ENCODE measurements around the gene FNDC7.

DNA sequence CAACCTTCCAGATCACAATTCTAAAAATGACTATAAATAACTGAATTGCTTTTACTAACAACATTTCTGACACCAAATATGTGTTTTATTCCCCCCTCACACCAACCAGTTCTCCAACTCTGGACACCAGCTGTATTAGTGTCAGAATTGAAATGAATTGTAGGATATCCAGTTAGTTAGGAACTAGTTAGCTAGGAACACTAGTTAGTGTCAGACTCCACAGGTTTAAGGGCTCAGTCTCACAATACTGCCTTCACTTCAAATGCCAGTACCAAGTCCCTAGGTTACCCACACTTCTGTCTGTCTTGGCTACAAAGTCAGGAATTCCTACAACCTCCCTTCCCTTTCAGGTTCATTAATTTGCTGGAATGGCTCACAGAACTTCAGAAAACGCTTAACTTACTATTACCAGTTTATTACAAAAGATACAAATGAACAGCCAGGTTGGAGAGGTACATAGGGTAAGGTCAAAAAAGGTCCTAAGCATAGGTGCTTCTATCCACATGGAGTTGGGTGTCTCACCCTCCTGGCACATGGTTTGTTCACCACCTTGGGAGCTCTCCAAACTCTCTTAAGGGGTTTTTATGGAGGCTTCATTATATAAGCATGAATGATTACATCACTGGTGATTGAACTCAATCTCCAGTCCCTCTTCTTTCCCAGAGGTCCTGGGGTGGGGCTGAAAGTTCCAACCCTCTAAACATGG, 37.9 kb downstream of the FNDC7 start:
- TF ChIP-seq, protein P1, sequence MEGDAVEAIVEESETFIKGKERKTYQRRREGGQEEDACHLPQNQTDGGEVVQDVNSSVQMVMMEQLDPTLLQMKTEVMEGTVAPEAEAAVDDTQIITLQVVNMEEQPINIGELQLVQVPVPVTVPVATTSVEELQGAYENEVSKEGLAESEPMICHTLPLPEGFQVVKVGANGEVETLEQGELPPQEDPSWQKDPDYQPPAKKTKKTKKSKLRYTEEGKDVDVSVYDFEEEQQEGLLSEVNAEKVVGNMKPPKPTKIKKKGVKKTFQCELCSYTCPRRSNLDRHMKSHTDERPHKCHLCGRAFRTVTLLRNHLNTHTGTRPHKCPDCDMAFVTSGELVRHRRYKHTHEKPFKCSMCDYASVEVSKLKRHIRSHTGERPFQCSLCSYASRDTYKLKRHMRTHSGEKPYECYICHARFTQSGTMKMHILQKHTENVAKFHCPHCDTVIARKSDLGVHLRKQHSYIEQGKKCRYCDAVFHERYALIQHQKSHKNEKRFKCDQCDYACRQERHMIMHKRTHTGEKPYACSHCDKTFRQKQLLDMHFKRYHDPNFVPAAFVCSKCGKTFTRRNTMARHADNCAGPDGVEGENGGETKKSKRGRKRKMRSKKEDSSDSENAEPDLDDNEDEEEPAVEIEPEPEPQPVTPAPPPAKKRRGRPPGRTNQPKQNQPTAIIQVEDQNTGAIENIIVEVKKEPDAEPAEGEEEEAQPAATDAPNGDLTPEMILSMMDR (IDR thresholded peaks at IDR 0.05) = no peak
- TF ChIP-seq FOSL2 (IDR thresholded peaks at IDR 0.05; ENCODE audit: borderline replicate concordance, low read depth) (no peak), GATA2 (CRISPR knock-in tag; IDR thresholded peaks at IDR 0.05) (no peak), MXI1 (IDR thresholded peaks at IDR 0.05; ENCODE audit: low read depth, low read length) (no peak), POLR2AphosphoS5 (IDR thresholded peaks at IDR 0.05; ENCODE audit: low read depth, low read length) (no peak), YY1 (IDR thresholded peaks at IDR 0.05; ENCODE audit: low read depth) (no peak)
- TF ChIP-seq, protein P2, sequence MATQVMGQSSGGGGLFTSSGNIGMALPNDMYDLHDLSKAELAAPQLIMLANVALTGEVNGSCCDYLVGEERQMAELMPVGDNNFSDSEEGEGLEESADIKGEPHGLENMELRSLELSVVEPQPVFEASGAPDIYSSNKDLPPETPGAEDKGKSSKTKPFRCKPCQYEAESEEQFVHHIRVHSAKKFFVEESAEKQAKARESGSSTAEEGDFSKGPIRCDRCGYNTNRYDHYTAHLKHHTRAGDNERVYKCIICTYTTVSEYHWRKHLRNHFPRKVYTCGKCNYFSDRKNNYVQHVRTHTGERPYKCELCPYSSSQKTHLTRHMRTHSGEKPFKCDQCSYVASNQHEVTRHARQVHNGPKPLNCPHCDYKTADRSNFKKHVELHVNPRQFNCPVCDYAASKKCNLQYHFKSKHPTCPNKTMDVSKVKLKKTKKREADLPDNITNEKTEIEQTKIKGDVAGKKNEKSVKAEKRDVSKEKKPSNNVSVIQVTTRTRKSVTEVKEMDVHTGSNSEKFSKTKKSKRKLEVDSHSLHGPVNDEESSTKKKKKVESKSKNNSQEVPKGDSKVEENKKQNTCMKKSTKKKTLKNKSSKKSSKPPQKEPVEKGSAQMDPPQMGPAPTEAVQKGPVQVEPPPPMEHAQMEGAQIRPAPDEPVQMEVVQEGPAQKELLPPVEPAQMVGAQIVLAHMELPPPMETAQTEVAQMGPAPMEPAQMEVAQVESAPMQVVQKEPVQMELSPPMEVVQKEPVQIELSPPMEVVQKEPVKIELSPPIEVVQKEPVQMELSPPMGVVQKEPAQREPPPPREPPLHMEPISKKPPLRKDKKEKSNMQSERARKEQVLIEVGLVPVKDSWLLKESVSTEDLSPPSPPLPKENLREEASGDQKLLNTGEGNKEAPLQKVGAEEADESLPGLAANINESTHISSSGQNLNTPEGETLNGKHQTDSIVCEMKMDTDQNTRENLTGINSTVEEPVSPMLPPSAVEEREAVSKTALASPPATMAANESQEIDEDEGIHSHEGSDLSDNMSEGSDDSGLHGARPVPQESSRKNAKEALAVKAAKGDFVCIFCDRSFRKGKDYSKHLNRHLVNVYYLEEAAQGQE (IDR thresholded peaks at IDR 0.05; ENCODE audit: low read depth, low read length) = no peak

Data from SK-N-SH (cell line).